ENCODE measurements around the gene CTSW.

The CTSW gene

GRCh38 chr11:65859095-65859811 lies 20.4 kb upstream of the CTSW start (continued):
- peak; percentile 91 for TF ChIP-seq ZNF341 (tag by site-specific recombination; IDR thresholded peaks at IDR 0.05; ENCODE audit: low read depth)
- TF ChIP-seq ZNF747 (tag by site-specific recombination; IDR thresholded peaks at IDR 0.05) = no peak
- TF ChIP-seq PBX3 (CRISPR knock-in tag; IDR thresholded peaks at IDR 0.05) = 0 out of 2 replicates have a peak, but pooled peaks have one; percentile 34
- no peak for TF ChIP-seq ZNF677 (tag by site-specific recombination; IDR thresholded peaks at IDR 0.05)
- TF ChIP-seq EGR2 (tag by site-specific recombination; IDR thresholded peaks at IDR 0.05; ENCODE audit: low read depth) = 0 out of 2 replicates have a peak, but pooled peaks have one; percentile 40
- TF ChIP-seq ZNF10 (tag by site-specific recombination; IDR thresholded peaks at IDR 0.05) = no peak
- peak; percentile 66; the same call in 1 of the 2 replicates for TF ChIP-seq ZNF561 (tag by site-specific recombination; IDR thresholded peaks at IDR 0.05; ENCODE audit: borderline replicate concordance)
- TF ChIP-seq HOXC10 (CRISPR knock-in tag; IDR thresholded peaks at IDR 0.05) = no peak
- peak; percentile 64; the same call in 1 of the 2 replicates for TF ChIP-seq ZFHX2 (tag by site-specific recombination; conservative IDR thresholded peaks at IDR 0.05)
- TF ChIP-seq KLF10 (tag by site-specific recombination; IDR thresholded peaks at IDR 0.05) = peak; percentile 51; the same call in 1 of the 2 replicates
- peak; percentile 74 for TF ChIP-seq ZNF76 (tag by site-specific recombination; IDR thresholded peaks at IDR 0.05; ENCODE audit: borderline replicate concordance, low read depth)
- peak; percentile 69 for TF ChIP-seq PATZ1 (tag by site-specific recombination; IDR thresholded peaks at IDR 0.05)
- no peak; the same call in 1 of the 2 replicates for TF ChIP-seq KLF16 (tag by site-specific recombination; IDR thresholded peaks at IDR 0.05)

GRCh38 chr11:65859812-65860277 lies 19.8 kb upstream of the CTSW start:
- peak overlapping the region; percentile 92 for H3K27ac ChIP-seq (ENCODE audit: extremely low read depth, low read depth, low read length)
- H3K4me1 ChIP-seq (ENCODE audit: control insufficient read depth, insufficient read depth, low read length) = peaks cover 4% of the 10 kb centered on the region; the same call in 1 of the 2 replicates
- peaks cover 0 to 54% of the 10 kb centered on the region in 2 experiments; a peak in 1 of 3 replicates for H3K36me3 ChIP-seq (ENCODE audit: control insufficient read depth in 2 of 2, insufficient read depth in 1 of 2, low read length in 2 of 2)
- ChIA-PET CTCF (interaction anchor here (0.6 to 6.3 kb wide), 41 partner anchors 8 to 245 kb away, joined by 3 to 118 read pairs (median 4); partner anchors contain the start of genes CCDC85B, FIBP, KAT5 and TSGA10IP), POLR2A (interaction anchor here (0.6 to 6.5 kb wide), 28 partner anchors 9 to 1009 kb away, joined by 3 to 121 read pairs (median 5); partner anchors contain the start of genes BANF1, CCDC85B, EIF1AD and FIBP)
- H3K9me3 ChIP-seq (ENCODE audit: control insufficient read depth, insufficient read depth, low read depth, low read length) = no peaks in the 10 kb centered on the region
- peak overlapping the region; percentile 94 for H3K4me3 ChIP-seq (ENCODE audit: low read depth, low read length)
- TF ChIP-seq ZNF398 (tag by site-specific recombination; IDR thresholded peaks at IDR 0.05) (no peak), ZNF2 (tag by site-specific recombination; IDR thresholded peaks at IDR 0.05) (no peak), ZNF112 (tag by site-specific recombination; IDR thresholded peaks at IDR 0.05) (no peak), ZNF645 (tag by site-specific recombination; IDR thresholded peaks at IDR 0.05) (no peak), GLI4 (tag by site-specific recombination; IDR thresholded peaks at IDR 0.05) (peak; percentile 12; the same call in 1 of the 2 replicates), ZNF140 (tag by site-specific recombination; IDR thresholded peaks at IDR 0.05) (no peak), ZBTB8A (tag by site-specific recombination; IDR thresholded peaks at IDR 0.05) (no peak), ZEB2 (tag by site-specific recombination; IDR thresholded peaks at IDR 0.05) (no peak), ZNF324 (tag by site-specific recombination; IDR thresholded peaks at IDR 0.05) (no peak), ZNF600 (tag by site-specific recombination; IDR thresholded peaks at IDR 0.05) (peak; percentile 58), ZNF529 (tag by site-specific recombination; IDR thresholded peaks at IDR 0.05; ENCODE audit: insufficient replicate concordance) (no peak), SP7 (tag by site-specific recombination; IDR thresholded peaks at IDR 0.05) (no peak; the same call in 1 of the 2 replicates), ZNF747 (tag by site-specific recombination; IDR thresholded peaks at IDR 0.05) (no peak), ZNF121 (tag by site-specific recombination; IDR thresholded peaks at IDR 0.05) (no peak), ZNF132 (tag by site-specific recombination; IDR thresholded peaks at IDR 0.05; ENCODE audit: borderline replicate concordance) (no peak), MYNN (tag by site-specific recombination; IDR thresholded peaks at IDR 0.05; ENCODE audit: borderline replicate concordance) (0 out of 2 replicates have a peak, but pooled peaks have one; percentile 41), ZNF658 (tag by site-specific recombination; IDR thresholded peaks at IDR 0.05) (no peak), ZNF660 (tag by site-specific recombination; IDR thresholded peaks at IDR 0.05) (no peak), ZNF776 (tag by site-specific recombination; IDR thresholded peaks at IDR 0.05; ENCODE audit: borderline replicate concordance) (no peak), PRDM1 (tag by site-specific recombination; IDR thresholded peaks at IDR 0.05) (no peak)

All from HEK293 (cell line).